Hippocampal formation (tissue), 2 donors: Measurements from ENCODE around the gene TBC1D19.
A peak's percentile ranks its signal among the peaks of the same experiment; 100 is the strongest.
"Not testable (repeated sequence)": the region's sequence is repeated elsewhere in the genome, so short reads cannot be mapped to it uniquely, and the experiment has no call there.

Experiments
- DNase-seq, 2 donors: peaks; one replicate each; lab custom pipeline; 2025; lab: John Stamatoyannopoulos, UW

The TBC1D19 gene

DNA sequence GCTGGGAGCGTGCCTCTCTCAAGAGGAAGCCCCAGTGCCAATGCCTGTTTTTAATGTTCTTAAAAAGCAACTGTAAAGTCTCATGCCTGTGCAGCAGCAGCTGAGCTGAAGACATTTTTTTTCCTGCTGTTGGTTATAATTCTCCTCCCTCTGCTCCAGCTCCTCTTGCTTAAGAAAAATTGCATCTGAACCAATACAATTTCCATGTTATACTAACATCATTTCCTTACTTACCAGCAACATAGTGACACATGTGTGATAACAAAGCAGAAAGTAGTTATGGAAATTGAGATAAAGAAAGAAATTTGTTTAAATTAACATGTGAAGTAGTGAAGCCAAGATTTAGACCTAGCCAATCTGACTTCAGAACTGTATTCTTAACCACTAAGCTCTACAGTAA lies 101.4 kb downstream of the TBC1D19 start:
- DNase-seq = no peak

DNA sequence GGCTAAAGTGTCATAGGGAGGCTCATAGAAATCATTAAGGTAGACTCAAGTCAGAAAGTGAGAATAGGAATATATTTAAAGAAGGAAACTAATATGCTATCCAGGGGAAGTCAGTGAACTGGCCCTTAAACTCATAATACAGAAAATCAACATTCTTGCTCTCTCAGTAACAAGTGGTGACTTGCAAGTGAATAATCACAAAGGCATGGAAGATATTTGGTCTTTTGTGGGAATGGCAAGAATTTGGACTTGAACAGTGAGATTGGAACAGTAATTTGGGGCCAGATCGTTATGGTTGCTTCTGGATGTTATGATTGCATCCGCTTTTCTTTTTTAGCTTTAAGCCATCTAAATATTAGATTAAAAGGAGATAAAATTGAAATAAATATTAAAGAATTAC lies 103.8 kb downstream of the TBC1D19 start:
- DNase-seq = no peak

DNA sequence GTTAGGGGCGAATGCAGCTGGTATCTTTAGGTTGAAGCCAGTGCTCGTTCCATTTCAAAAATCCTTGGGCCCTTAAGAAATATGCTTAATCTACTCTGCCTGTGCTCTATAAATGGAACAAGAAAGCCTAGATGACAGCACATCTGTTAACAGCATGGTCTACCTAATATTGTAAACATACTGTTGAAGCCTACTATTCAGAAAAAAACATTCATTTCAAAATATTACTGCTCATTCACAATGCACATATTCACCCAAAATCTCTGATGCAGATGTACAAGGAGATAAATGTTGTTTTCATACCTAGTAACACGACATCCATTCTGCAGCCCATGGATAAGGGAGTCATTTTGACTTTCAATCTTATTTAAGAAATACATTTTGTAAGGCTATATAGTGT lies 106.6 kb downstream of the TBC1D19 start:
- DNase-seq = no peak

DNA sequence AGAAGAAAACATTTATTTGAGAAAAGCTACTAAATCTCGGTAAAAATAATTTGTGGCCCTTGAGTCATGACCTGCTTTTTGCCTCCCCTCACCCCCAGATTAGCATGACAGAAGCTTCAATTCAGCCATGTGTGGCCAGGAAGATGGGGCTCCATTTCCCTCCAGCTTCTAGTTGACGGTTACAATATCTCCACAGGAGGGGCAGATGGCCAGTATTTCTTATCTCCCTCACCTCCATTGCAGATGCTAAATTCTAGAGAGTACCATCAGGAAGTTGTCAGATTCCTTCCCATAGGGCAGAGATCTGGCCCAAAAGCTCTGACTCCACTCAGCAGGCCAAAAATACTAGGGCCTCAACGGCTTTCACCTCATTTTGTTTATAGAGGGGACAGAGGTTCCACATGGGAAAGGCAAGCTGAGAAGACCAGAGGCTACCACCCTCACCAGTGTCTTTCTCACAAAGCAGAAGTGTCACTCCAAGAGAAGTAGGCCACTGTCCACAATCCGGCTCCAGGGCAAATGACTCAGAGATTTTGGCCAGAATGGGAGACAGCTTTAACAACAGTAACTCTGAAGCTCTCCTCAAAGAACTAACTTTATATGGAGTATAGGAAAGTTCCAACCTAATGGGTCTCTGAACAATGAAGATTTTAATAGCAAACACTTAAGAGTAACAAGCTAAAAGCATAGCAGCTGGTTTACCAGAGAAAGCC lies 108.3 kb downstream of the TBC1D19 start:
- no peak for DNase-seq

DNA sequence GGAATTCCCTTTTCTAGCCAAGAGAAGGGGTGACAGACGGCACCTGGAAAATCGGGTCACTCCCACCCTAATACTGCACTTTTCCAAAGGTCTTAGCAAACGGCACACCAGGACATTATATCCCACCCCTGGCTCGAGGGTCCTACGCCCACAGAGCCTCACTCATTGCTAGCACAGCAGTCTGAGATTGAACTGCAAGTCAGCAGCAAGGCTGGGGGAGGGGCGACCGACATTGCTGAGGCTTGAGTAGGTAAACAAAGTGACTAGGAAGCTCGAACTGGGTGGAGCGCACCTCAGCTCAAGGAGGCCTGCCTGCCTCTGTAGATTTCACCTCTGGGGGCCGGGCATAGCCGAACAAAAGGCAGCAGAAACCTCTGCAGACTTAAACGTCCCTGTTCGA lies 110.2 kb downstream of the TBC1D19 start:
- DNase-seq = not testable (repeated sequence)

DNA sequence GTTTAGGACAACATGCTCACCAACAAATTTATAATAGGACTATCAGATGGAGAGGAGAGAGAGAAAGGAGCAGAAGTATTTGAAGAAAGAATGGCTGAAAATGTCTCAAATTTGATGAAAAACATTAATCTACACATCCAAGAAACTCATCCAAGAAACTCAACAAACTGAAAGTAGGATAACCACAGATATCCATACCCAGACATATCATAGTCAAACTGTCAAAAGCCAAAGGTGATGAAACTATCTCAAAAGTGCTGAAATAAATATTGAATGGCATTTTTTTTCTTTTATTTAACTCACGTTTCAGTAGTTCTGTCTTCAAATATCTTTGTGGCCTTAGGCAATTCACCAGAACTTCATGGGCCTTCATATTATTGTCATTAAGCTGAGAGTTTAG lies 116.2 kb downstream of the TBC1D19 start:
- DNase-seq = no peak

DNA sequence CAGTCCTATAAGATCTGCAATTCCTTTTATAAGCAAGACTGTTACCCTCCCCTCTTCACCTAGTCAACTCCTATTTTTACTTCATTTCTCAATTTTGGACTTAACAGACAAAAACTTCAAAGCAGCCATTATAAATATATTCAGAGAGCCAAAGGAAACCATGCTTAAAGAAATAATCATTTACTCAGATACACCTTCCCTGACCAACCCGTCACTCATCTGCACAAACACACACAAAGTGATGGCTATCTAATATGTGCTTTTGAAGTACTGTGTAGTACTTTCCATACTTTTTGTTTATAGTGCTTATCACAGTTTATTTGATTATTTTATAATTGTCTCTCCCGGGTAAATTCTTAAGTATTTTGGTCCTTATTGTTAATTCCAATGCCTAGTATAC lies 117.2 kb downstream of the TBC1D19 start:
- no peak for DNase-seq

DNA sequence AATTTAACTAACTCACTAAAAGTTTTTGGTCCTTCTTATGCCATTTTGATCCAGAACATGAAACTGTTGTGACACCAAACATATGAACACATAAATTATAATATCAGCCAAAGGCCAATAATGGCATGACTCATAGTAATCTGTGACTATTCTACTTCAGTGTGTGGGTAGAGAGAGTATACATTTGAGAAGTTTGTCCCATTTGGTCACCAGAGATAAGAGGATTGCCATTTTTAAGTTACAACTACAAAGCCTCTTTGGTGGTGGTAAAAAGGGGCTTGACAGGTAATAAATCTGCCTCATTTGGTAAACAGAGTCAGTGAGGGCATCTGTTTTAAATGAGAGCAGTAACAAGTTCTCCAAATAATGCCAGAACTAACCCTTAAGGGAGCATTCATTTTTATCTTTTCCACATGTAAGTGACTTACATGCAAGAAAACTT lies 117.9 kb downstream of the TBC1D19 start:
- DNase-seq = no peak

DNA sequence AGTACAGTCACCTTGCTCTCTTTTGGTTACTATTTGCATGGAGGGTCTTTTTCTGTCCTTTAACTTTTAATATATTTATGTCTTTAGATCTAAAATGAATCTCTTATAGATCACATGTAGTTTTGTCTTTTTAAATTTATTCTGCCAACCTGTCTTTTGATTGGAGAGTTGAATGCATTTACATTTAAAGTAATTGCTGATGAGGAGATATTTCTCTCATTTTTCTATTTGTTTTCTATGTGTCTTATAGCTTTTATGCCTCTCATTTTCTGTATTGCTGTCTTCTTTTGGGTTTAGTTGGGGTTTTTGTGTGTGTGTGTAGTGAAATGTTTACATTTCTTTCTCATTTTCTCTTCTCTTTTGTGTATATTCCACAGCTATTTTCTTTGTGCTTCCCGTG lies 123.5 kb downstream of the TBC1D19 start:
- no peak for DNase-seq

DNA sequence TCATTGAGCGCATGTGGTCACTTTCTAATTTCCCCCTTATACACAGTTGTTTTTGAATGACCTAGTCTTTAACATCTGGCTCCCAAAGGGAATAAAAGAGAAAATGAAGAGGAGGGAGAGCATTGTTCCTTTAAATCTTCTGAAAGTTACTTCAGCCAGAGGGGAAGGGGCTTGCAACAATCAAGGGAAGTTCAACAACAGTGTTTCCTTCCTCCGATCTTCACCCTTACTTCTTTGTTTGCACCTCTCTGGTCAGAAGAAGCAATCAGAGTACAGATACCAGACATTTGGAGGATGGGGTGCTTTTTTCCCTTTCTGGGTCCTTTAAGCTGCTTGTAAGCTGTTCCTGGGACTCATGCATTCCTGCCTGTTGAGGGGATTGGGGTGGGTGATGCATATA lies 125.4 kb downstream of the TBC1D19 start:
- DNase-seq = no peak

DNA sequence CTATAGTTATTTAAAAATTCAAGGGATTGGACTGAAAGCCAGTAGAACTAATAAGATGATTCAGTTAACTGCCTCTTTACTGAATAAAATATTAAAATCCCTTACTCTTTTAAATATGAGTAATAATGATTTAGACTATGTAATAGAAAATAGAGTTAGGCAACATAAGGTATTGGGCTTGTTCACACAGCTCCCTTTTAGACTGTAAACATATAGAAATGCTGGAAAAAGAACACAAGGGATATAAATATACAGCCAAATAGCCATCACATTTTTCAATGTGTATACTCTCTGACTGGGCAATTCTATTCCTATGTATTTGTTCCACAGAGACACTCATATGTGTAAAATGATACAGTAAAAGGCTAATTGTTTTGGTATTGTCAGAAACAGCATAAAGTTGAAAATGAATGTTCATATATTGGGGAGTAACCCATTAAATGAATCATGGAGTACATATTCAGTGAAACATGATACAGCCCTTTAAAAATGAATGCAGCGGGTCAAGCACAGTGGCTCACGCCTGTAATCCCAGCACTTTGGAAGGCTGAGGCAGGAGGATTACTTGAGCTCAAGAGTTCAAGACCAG lies 129.8 kb downstream of the TBC1D19 start:
- no peak for DNase-seq

DNA sequence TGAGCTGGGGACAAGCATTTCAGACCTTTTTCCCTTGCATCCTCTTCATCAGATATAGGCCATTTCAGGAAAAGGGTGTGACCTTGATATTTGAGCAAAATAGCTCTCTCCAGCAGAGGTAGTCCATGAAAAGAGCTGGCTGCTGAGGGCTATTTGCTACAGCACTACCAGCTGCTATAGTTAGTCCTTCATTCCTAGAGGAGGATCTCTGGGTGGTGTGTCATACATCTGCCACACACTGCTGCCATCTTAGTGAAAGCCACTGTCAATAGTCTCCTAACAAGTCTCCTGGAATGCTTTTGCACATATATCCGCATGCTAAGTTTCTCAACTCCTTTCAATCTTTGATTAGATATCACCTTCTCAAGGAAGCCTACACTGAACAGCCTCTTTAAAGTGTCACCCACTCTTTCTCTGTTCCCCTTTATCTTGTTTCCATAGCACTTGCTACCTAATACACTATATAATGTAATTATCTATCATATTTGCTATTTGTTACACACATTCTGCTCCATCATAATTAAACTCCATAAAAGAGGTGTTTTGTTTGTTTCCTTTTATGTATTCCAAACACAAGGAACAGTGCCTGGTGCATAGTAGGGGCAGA lies 131.9 kb downstream of the TBC1D19 start:
- no peak for DNase-seq

DNA sequence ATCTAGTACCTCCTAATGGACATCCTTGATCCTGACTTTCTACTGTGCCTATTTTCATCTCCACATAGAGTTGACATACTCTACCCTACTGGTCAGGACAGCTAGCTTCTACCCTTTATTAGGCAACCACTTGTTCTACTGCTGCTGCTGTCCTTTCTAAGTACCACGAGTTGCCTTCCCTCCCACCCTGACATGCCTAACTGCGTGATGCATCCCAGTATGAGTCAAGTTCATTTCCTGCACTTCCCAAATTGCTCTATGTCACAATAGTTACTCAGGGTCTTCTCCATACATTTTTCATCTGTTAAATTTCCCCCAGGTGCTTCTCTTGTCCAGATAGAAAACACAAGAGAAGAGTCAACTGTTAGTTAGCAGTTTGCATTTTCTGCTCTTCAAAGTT lies 133.4 kb downstream of the TBC1D19 start:
- DNase-seq = no peak

DNA sequence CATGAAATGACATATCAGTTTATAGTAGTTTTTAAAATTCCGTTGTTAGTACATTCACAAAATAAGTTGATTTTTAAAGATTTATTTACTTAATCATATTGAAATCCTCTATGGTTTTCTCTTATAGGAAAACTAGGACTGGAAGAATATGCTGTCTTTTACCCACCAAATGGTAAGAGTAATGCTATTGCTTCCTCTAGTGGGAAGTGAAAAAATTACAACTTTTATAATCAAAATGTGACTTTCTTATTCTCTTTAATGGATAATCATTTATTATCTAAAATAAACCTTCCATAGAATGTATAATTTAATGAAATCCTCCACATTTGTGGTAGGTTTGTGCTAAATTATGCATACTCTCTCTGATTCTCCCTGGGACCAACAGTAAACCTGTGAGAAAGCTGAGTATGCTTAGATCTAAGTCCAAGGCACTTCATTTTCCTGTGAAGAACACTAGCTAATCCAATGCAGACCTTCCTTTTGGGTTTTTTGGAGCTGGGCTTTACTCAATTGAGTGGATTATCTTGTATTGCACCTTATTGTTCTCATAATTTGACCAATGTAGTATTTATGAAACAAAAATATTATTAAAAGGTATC lies 136.2 kb downstream of the TBC1D19 start:
- DNase-seq = peak in 1 of 2 donors; percentile 61

DNA sequence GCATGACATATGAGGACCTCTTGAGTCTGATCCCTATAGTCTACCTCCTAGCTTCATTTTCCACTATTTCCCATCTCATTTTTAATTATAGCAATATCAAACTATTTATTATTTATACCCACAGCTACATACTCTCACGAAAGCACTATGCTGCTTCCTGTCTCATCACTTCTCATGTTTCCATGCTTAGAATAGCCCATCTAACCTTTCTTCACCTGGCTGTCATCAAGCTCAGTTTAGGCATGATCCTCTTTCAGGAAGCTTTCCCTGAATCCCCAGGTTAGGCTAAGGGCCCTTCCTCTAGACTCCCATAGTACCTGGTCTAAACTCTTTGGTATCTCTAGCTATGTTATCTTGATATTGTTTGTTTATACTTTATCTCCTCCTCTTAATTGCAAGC lies 137.8 kb downstream of the TBC1D19 start:
- DNase-seq = no peak

DNA sequence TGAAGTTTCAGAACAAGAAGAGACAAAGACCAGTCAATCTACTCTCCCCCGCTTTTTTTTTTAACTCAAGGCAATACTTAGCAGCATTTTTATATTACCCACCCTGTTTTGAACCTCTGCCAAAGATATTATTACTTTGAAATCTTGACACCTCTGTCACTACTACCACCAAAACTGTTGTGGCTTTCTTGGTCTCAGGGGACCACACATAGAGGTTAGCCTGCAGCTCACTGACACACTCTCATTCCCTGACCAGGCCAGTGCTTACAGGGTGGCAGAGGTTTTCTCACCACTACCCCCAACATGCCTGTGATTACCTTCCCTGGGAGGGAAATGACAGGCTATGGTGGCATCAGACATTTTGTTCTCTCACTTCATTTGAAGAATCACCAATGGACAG lies 139.3 kb downstream of the TBC1D19 start:
- no peak for DNase-seq

DNA sequence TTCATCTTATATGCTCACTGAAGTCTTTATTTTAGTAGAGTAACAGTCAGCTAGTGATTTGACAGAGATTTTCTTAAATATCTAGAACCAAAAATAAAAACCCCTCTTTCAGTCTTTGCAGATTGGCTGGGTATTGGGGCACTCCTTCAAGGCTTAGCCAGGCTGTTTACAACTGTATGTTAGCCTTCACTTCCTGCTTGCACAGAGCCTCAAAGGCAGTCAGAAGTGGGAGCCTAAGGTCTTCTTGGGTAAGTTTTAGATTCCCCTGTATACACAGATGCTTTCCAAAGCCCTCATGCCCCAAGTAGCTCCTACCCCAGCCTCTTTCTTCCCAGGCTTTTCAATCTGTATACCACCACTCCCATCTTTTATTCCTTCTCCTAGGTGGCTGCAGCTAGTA lies 140.7 kb downstream of the TBC1D19 start:
- DNase-seq = no peak

DNA sequence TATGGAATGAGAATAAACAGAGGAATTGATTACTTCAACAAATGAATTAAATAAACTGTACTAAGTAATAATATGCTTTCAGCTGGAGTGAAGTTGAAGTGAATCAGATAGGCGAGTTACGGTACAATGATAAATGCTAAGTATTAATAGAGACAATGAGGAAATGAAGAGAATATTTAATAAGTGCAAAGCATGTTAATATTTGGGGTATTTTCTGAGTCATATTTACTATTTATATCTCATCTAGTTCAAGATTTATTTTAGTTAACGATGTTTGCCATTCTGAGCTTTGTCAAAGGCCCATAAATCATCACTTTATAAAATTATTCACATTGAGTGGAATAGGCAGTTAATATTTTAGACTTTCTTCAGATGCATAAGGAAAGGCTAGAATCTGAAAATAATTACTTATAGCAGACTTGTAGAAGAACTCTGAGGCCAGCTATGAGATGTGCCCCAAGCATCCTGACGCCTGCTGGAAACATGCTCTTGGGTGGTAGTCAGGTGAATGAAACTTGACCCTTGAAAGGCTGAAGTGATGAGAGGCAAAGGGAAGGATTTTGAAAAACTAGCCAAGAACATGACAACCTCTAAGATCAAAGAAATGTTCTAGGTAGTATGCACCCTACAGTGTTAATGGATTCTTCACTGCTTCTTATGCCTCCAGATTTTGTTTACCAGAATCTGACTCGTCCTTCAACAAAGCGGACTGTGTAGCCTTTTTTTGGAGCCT lies 142.9 kb downstream of the TBC1D19 start:
- no peak for DNase-seq

DNA sequence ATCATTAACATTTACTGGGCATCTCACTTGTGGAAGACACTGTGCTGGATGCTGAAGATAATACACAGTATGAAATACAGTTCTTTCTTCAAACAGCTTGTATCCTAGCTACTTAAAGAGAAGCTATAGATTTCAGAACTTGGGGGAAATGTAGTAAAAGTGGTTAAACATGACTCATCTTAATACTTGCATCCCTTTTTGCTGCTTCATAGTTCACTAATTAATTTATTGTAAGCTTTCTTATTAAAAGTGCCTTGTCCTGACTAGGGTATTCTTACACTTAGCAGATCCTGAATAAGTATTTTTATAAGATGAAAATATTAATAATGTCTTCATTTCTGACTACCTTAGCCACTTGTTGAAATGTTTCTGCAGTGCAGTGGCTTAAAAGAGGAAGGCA lies 144.0 kb downstream of the TBC1D19 start:
- DNase-seq = no peak

DNA sequence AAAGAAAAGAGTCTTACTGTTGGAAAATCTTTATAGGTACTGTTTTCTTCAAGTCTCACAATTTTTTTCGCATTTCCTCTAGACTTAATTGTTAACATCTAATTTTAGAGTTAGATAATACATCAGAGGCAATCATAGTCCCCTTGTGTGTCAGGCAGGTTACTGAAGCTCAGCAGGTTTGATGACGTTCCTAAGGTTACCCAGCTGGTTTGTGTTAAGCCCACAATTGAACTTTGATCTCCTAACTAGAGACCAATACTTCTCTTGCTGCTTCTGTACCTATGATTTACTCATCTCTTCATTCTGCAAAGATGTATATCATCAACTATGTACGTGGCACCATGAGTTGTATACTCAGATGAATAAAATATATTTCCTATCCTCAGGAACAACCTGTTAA lies 145.1 kb downstream of the TBC1D19 start:
- no peak for DNase-seq

DNA sequence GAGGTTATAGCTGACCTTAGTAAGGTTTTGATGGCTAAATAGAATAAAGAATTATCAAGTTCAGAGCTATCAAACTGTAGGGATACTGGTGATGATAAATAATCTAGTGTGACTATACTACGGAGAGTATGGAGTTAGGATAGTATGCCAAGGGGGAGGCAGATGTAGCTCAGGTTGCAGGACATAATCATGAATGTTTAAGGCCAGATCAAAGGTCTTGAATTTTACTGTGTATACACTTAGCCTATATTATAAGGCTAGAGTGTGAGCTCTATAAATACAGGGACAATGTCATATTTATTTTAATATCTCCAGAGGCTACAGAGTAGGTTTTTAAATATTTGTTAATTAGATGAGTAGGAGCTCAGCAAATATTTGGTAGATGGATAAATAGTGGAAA lies 145.7 kb downstream of the TBC1D19 start:
- DNase-seq = no peak

DNA sequence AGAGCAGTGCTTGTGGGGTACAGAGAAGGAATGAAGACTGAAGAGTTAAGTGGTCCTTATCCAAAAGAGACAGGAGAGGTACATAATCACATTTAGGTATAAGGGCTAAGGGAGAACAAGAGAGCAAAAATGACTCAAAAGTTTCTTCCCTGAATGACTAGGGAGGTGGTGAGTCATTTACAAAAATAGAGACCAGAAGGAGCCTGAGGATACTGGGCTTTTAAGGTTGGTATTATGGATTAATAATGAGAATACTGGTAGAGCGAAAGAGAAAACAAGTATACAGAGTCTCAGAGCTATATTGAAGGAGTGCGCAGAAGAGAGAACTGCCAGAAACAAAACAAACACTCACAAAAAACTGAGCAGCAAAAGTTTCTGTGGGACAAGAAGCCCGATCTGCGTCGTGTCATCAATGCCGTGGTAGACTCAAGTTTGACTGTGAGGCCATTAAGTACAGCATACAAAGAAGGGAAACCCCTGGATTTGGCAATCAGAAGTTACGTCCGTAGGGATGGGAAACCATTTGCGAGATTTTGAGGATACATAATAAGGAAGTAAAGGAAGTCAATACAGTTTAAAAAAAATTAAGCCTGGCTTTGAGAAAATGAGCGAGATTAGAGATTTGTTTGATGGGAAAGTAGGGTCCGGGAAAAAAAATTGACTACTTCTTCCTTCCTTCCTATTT lies 147.6 kb downstream of the TBC1D19 start:
- no peak for DNase-seq
